Stimulated activated CD8-positive, alpha-beta memory T cell treated with anti-CD3 and anti-CD28 coated beads, Interleukin-15, amount 100 ng/mL, for 48 hours (primary cell): ENCODE results near the gene SLC16A9.
"Not testable (repeated sequence)": the region's sequence is repeated elsewhere in the genome, so short reads cannot be mapped to it uniquely, and the experiment has no call there.

Experiments used
- DNase-seq, 2 donors: peaks; one replicate each; pipeline ENCODE4 v3.0.0-alpha.2; 2020; ENCODE audit warnings: low read depth in 2 of 2

SLC16A9 gene, protein sequence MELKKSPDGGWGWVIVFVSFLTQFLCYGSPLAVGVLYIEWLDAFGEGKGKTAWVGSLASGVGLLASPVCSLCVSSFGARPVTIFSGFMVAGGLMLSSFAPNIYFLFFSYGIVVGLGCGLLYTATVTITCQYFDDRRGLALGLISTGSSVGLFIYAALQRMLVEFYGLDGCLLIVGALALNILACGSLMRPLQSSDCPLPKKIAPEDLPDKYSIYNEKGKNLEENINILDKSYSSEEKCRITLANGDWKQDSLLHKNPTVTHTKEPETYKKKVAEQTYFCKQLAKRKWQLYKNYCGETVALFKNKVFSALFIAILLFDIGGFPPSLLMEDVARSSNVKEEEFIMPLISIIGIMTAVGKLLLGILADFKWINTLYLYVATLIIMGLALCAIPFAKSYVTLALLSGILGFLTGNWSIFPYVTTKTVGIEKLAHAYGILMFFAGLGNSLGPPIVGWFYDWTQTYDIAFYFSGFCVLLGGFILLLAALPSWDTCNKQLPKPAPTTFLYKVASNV

DNA sequence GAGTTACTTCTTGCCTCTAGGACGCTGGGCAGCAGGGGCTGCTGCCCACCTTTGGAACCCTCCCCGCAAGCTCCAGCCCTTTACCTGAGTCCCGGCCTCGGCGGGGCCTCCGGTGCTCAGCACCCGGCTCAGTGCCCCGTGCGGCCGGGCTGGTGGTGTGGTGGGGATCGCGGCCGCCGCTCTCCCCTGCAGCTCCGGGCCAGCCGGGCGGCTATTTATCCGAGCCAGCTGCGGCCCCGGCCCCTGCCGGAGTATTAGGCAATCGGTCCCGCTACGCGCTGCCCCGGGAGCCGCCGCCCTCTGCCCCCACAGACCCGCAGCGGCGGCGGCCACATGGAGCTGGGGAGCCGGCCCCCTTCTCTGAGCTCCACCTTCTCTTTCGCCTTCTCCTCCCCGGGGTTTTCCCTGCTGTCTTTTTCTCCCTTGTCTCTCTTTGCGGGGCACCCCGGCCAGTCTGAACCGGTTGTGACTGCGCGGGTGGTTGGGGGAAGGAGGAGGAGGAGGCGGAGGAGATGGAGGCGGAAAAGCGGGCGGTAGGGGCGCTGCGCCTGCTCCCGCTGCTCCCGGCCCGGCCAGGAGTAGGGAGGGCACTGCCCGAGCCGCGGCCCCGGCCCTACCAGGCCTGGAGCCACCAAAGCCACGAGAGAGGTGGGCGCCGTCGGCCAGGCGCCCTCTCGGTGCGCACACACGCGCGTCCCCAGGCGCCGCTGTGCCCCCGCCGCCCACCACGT lies at the start of gene SLC16A9:
Gene SLC16A9, minus strand, starts transcription at position 456 of the 731 bp plus-strand sequence. CDS start 25,559 bp downstream, outside the sequence.
- DNase-seq = peak; percentile 17 to 40

DNA sequence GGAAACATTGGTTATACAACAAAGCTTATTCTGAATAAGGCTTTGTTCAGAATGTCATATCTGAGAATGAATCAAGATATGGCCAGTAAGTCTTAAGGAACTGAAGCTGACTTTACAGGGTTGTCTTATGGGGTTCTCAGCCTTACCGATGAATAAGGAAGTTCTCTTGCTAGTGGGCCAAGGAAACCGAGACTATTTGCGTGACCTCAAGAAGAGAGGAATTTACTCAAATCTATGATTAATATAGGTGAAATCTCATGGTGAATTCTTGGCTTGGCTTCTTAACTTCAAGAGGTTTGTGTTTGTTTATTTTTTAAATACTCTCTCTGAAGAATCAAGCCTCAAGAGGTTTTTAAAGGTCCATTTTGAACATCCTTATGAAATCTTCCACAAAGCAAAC lies 48.3 kb upstream of the SLC16A9 start:
- DNase-seq = no peak

- no peak for DNase-seq
Measured at GRCh38 chr10:59754951-59755350, 45.3 kb upstream of the SLC16A9 start.

- no peak for DNase-seq
Measured at GRCh38 chr10:59753267-59753666, 43.6 kb upstream of the SLC16A9 start, which contains the start of gene MRLN. TSS of gene MRLN (minus strand) at chr10:59753455.

GRCh38 chr10:59752278-59752940 lies 42.8 kb upstream of the SLC16A9 start:
- DNase-seq = no peak

- DNase-seq = no peak
Measured at GRCh38 chr10:59750155-59750945, 40.7 kb upstream of the SLC16A9 start.

GRCh38 chr10:59748834-59749233 lies 39.2 kb upstream of the SLC16A9 start:
- no peak for DNase-seq

DNA sequence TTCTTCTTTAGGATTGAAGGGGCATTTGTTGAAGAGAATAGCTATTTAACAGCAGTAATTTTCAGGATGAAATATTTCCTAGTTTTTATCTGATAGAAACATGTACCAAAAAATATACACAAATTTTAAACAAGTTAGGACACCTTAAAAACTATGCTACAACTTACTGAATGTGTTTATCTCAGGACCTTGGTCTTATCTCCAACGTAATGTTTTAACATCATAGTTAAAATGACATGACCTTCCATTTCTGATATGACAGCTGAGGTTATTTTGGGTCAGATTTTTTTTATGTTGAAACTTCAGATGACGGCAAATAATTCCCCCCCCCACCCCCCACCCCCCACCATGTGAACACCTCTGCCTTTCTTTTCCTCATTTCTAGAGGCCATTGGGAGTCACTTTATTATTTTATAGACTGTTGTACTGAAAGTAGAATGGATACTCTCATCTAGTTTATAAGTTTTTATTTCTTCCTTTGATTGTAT lies 35.6 kb upstream of the SLC16A9 start:
- no peak for DNase-seq

- not testable (repeated sequence) for DNase-seq
Measured at GRCh38 chr10:59744762-59745161, 35.1 kb upstream of the SLC16A9 start.

- not testable (repeated sequence) for DNase-seq
Measured at GRCh38 chr10:59744156-59744555, 34.5 kb upstream of the SLC16A9 start.

DNA sequence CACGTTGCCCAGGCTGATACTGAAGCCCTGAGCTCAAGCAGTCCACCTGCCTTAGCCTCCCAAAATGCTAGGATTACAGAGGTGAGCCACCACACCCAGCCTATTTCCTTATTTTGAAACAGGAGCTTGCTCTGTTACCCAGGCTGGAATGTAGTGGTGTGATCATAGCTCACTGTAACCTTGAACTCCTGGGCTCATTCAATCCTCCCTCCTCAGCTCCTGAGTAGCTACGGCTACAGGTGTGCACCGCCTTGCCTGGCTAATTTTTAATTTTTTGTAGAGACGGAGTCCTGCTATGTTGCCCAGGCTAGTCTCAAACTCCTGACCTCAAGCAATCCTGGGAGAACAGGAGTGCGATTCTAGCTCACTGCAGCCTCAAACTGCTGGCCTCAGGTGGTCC lies 31.9 kb upstream of the SLC16A9 start:
- no peak for DNase-seq

DNA sequence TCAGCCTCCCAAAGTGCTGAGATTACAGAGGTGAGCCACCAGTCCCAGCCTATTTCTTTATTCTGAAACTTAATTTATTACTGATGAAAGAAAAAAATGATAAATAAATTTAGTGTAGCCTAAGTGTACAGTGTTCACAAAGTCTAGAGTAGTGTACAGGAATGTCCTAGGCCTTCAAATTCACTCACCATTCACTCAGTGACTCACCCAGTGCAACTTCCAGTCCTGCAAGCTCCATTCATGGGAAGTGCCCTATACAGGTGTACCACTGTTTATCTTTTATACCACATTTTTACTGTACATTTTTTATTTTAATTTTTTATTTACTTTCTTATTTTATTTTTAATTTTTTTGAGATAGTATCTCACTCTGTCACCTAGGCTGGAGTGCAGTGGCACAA lies 31.4 kb upstream of the SLC16A9 start:
- no peak for DNase-seq

- no peak for DNase-seq
Measured at GRCh38 chr10:59736749-59737148, 27.1 kb upstream of the SLC16A9 start.

GRCh38 chr10:59735296-59735695 lies 25.6 kb upstream of the SLC16A9 start:
- no peak for DNase-seq

DNA sequence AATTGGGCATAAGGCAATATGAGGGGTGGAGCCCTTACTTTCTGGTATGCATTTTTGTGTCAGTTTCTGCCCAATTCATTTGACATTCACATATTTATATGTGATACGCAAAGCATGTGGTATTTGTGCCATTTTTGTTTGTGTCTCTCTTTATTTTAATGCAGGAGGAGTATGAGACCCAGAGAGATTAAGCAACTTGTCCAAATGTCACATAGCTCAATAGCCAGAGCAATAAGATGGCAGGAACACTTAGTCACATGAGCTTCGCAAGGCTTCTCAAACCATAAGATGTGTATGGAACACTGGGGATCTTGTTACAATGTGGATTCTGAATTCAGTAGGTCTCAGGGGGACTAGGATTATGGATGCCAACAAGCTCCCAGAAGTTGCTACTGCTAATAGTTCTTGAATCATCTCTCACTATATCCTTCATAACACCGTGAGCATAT lies 24.4 kb upstream of the SLC16A9 start:
- no peak for DNase-seq

- not testable (repeated sequence) for DNase-seq
Measured at GRCh38 chr10:59733321-59734013, 23.8 kb upstream of the SLC16A9 start.

DNA sequence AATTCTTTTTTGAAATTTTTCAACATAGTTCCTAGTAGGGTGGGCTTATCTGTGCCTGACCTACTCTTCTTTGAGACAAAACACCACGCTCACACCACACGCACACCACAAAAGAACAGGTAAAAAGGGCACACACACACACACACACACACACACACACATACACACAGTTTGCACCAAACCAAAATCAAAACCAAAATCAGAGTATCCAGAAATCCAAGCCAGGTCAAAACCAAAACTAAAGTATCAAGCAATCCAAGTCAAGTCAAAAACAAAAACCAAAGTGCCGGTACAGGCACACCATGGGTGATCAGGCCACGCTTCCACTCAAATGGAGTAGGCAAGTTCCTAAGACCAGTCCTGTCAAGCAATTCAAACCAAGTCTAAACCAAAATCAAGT lies 23.2 kb upstream of the SLC16A9 start:
- DNase-seq = not testable (repeated sequence)

- not testable (repeated sequence) for DNase-seq
Measured at GRCh38 chr10:59729167-59729566, 19.5 kb upstream of the SLC16A9 start.

DNA sequence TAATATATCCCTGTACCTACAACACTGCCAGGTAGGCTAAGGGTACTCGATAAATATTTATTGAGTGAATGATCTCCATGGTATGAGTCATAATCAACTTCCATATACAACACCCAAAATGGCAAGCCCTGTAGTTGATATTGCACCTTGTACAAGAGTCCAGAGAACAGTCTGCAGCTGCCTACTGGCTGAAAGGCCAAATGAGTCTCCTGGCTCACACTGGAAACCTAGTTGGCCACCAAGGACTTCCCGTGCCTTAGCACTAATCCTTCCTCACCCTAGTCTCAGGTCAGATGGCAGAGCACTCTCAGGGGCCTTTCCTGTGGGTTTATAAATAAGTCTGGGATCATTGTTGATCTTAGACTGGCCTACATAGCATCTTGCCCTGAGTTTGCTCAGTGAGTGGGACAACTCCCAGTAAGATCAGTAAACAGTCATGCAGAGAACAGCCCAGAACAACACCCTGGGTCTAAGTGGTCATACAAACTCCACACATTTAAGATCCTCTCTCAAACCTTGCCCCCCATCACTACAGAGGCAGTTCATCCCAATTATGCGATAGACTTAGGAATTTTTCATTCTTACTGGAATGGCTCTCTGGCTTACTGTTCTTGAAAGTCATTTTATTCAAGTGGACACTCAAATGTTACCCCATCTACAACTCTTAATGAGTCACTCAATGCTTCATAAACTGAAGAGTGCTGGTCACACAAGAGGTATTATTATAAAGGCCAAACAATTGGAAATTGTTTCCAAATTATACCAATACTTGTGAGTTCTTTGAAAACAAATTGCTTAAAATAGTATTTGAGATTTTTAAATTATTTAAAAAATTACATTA lies 14.7 kb upstream of the SLC16A9 start:
- DNase-seq = no peak

GRCh38 chr10:59720377-59720776 lies 10.7 kb upstream of the SLC16A9 start:
- no peak for DNase-seq
